Upper lobe of left lung (tissue), 4 donors: Measurements from ENCODE around the gene VWA8.

Experiments used
- CTCF ChIP-seq, 6 experiments: fragments of 450-650 bp in 4 of 6; fragments of 200-600 bp in 2 of 6; sonication (generic) in 2 of 6; IDR thresholded peaks; one replicate each; pipeline ENCODE4 v1.5.1; 2016 to 2019; ENCODE audit warnings: antibody characterized with exemption in 6 of 6
- POLR2A ChIP-seq, 4 donors: fragments of 450-650 bp; IDR thresholded peaks; one replicate each; pipeline ENCODE4 v1.5.1; 2016 to 2017; ENCODE audit warnings: antibody characterized with exemption in 4 of 4, mild to moderate bottlenecking in 2 of 4

GRCh38 chr13:41914552-41914951 is 46.4 kb downstream of the VWA8 start:
- TF ChIP-seq CTCF (IDR thresholded peaks at IDR 0.05) (no peak), POLR2A (IDR thresholded peaks at IDR 0.05) (no peak)
